Measurements from ENCODE around the gene INPP5A. TPM values are rescaled to one million over a fixed set of nuclear protein-coding genes. Genes with fewer than 3 reads are reported as not detected.

INPP5A gene
- total RNA-seq, 1 donor from 2014 or later, result 36.3 TPM

DNA sequence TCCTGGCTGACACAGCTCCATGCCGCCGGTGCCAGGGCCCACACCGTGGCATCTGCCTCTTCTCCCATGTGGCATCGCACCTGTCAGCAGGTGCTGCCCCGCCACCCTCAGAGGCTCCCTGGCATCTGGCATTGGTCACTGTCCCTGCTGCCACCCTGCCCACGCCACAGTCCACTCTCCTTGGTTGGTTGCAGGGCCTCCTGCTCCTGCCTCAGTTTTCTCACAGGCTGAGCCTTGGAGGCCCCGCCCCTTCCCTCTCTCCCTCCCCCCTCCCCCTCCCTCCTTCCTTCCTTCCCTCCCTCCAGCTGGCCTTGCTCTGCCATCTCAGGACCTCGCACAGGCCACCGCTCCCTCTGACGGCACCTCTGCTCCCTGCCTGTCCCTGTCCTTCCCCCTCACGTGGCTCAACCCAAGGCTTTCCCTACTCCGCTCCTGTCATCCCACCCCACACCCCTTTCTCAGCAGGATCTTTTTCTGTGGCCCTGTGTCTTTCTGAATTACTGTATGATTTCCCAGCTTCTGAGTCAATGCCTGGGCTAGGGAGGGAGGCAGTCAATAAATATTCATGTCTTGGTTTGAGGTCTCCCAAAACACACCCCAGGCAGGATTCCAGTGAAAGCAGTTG lies 87.4 kb downstream of the INPP5A start:
- TF ChIP-seq, protein P1, sequence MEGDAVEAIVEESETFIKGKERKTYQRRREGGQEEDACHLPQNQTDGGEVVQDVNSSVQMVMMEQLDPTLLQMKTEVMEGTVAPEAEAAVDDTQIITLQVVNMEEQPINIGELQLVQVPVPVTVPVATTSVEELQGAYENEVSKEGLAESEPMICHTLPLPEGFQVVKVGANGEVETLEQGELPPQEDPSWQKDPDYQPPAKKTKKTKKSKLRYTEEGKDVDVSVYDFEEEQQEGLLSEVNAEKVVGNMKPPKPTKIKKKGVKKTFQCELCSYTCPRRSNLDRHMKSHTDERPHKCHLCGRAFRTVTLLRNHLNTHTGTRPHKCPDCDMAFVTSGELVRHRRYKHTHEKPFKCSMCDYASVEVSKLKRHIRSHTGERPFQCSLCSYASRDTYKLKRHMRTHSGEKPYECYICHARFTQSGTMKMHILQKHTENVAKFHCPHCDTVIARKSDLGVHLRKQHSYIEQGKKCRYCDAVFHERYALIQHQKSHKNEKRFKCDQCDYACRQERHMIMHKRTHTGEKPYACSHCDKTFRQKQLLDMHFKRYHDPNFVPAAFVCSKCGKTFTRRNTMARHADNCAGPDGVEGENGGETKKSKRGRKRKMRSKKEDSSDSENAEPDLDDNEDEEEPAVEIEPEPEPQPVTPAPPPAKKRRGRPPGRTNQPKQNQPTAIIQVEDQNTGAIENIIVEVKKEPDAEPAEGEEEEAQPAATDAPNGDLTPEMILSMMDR (IDR thresholded peaks at IDR 0.05; ENCODE audit: partially characterized antibody, unreplicated experiment), result no peak
- Mint-ChIP-seq H3K27me3 (ENCODE audit: unreplicated experiment) (peaks cover 8% of the 10 kb centered on the region), H3K4me1 (ENCODE audit: low read depth, unreplicated experiment) (peaks cover 17% of the 10 kb centered on the region), H3K27ac (ENCODE audit: unreplicated experiment) (no peak overlapping the region), H3K9me3 (ENCODE audit: unreplicated experiment) (peaks cover 3% of the 10 kb centered on the region), H3K36me3 (ENCODE audit: unreplicated experiment) (peaks cover 22% of the 10 kb centered on the region), H3K4me3 (ENCODE audit: unreplicated experiment) (no peak overlapping the region)
- no peak for DNase-seq

- peaks cover 21% of the 10 kb centered on the region for H3K4me1 Mint-ChIP-seq (ENCODE audit: low read depth, unreplicated experiment)
- peaks cover 5% of the 10 kb centered on the region for H3K9me3 Mint-ChIP-seq (ENCODE audit: unreplicated experiment)
- H3K27ac Mint-ChIP-seq (ENCODE audit: unreplicated experiment), result peak overlapping the region; percentile 75
- H3K27me3 Mint-ChIP-seq (ENCODE audit: unreplicated experiment), result peaks cover 13% of the 10 kb centered on the region
- H3K4me3 Mint-ChIP-seq (ENCODE audit: unreplicated experiment), result no peak overlapping the region
- TF ChIP-seq, protein P1 (IDR thresholded peaks at IDR 0.05; ENCODE audit: partially characterized antibody, unreplicated experiment), result no peak
- DNase-seq, result peak; percentile 14
- peaks cover 15% of the 10 kb centered on the region for H3K36me3 Mint-ChIP-seq (ENCODE audit: unreplicated experiment)
Measured at GRCh38 chr10:132626019-132626760, 88.6 kb downstream of the INPP5A start.

DNA sequence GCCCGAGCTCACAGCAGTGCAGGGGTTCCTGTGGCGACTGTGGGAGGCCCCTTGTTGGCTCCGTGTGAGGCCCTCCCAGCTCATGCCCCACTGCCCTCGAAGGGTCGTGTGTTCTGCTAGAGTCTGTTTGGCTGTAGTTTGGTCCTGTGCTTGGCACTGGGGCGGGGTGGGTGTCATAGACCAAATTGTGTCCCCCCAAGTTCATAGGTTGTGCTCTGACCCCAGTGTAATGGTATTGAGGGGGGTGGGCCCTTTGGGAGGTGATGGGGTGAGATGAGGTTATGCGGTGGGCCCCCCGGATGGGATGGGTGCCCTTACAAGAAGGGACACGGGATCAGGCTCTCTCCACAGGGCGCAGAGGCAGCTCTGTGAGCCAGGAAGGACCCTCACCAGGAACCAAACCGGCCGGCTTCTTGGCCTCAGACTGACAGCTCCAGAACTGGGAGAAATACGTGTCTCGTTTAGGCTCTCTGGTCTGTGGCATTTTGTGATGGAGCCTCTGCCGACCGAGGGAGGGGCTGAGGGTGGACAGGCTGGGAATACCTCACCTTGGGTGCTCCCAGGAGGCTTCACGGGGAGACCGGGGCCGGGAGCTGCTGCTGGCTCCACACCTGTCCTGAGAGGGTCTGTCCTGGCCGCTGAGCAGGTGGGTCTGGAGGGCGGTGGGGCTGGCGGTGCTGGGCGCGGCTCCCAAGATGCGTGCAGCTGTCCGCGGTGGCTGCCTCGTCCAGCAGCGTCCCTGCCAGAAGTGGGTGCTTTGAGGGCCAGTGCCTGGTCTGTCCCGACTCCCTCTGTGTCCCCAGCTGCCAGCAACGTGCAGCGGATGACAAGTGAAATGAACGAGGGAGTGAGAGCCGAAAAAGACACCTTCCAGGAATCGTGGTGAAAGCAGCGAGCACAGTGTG lies 89.4 kb downstream of the INPP5A start:
- H3K36me3 Mint-ChIP-seq (ENCODE audit: unreplicated experiment), result peaks cover 11% of the 10 kb centered on the region
- DNase-seq, result peak; percentile 18
- no peak overlapping the region for H3K4me3 Mint-ChIP-seq (ENCODE audit: unreplicated experiment)
- no peak overlapping the region for H3K27ac Mint-ChIP-seq (ENCODE audit: unreplicated experiment)
- TF ChIP-seq, protein P1 (IDR thresholded peaks at IDR 0.05; ENCODE audit: partially characterized antibody, unreplicated experiment), result no peak
- peaks cover 6% of the 10 kb centered on the region for H3K9me3 Mint-ChIP-seq (ENCODE audit: unreplicated experiment)
- H3K4me1 Mint-ChIP-seq (ENCODE audit: low read depth, unreplicated experiment), result peaks cover 24% of the 10 kb centered on the region
- peaks cover 13% of the 10 kb centered on the region for H3K27me3 Mint-ChIP-seq (ENCODE audit: unreplicated experiment)

- TF ChIP-seq, protein P1 (IDR thresholded peaks at IDR 0.05; ENCODE audit: partially characterized antibody, unreplicated experiment), result no peak
- H3K4me3 Mint-ChIP-seq (ENCODE audit: unreplicated experiment), result no peak overlapping the region
- peaks cover 13% of the 10 kb centered on the region for H3K27me3 Mint-ChIP-seq (ENCODE audit: unreplicated experiment)
- H3K36me3 Mint-ChIP-seq (ENCODE audit: unreplicated experiment), result peaks cover 11% of the 10 kb centered on the region
- H3K27ac Mint-ChIP-seq (ENCODE audit: unreplicated experiment), result no peak overlapping the region
- H3K9me3 Mint-ChIP-seq (ENCODE audit: unreplicated experiment), result peaks cover 6% of the 10 kb centered on the region
- H3K4me1 Mint-ChIP-seq (ENCODE audit: low read depth, unreplicated experiment), result peaks cover 27% of the 10 kb centered on the region
- DNase-seq, result peak; percentile 13
Measured at GRCh38 chr10:132627666-132628531, 90.3 kb downstream of the INPP5A start.
